ENCODE results near the gene LPP.

The LPP gene

GRCh38 chr3:188147782-188148181 lies 6.2 kb upstream of the LPP start:
- no peak overlapping the region for H3K4me3 ChIP-seq (ENCODE audit: low read depth in 1 of 2, low read length in 2 of 2)
- ATAC-seq (ENCODE audit: insufficient read depth, low read depth) (no peak), DNase-seq (no peak)
- H3K79me2 ChIP-seq (ENCODE audit: insufficient read depth, low read length), result no peaks in the 10 kb centered on the region
- H4K20me1 ChIP-seq (ENCODE audit: insufficient read depth, low read length), result no peaks in the 10 kb centered on the region
- no peak overlapping the region for H3K4me2 ChIP-seq (ENCODE audit: insufficient read depth, low read length)
- H3K36me3 ChIP-seq (ENCODE audit: insufficient read depth, low read length), result no peaks in the 10 kb centered on the region
- no peak for TF ChIP-seq CTCF (IDR thresholded peaks at IDR 0.05; ENCODE audit: borderline replicate concordance, extremely low read depth, low read length, poor library complexity, severe bottlenecking)
- no peak for TF ChIP-seq EZH2 (IDR thresholded peaks at IDR 0.05; ENCODE audit: borderline replicate concordance, low read depth, low read length, severe bottlenecking)
- H3K9ac ChIP-seq (ENCODE audit: low read depth, low read length), result no peak overlapping the region
- H3K9me3 ChIP-seq (ENCODE audit: insufficient read depth, low read length, severe bottlenecking), result no peaks in the 10 kb centered on the region
- peaks cover 12% of the 10 kb centered on the region for H3K4me1 ChIP-seq (ENCODE audit: insufficient read depth, low read length)
- H3K27me3 ChIP-seq (ENCODE audit: insufficient read depth, low read length, poor library complexity), result no peaks in the 10 kb centered on the region
- H3K27ac ChIP-seq (ENCODE audit: low read length), result peak overlapping the region; percentile 23
- H2AFZ ChIP-seq (ENCODE audit: low read depth, low read length), result no peak overlapping the region

- no peak overlapping the region for H3K4me2 ChIP-seq (ENCODE audit: insufficient read depth, low read length)
- DNase-seq (peak; percentile 57), ATAC-seq (ENCODE audit: insufficient read depth, low read depth) (peak; percentile 57; the same call in 2 of the 3 replicates)
- no peaks in the 10 kb centered on the region for H3K27me3 ChIP-seq (ENCODE audit: insufficient read depth, low read length, poor library complexity)
- peaks cover 17% of the 10 kb centered on the region for H3K4me1 ChIP-seq (ENCODE audit: insufficient read depth, low read length)
- no peak overlapping the region for H3K4me3 ChIP-seq (ENCODE audit: low read depth in 1 of 2, low read length in 2 of 2)
- no peaks in the 10 kb centered on the region for H3K9me3 ChIP-seq (ENCODE audit: insufficient read depth, low read length, severe bottlenecking)
- TF ChIP-seq EZH2 (IDR thresholded peaks at IDR 0.05; ENCODE audit: borderline replicate concordance, low read depth, low read length, severe bottlenecking), result no peak
- no peaks in the 10 kb centered on the region for H3K79me2 ChIP-seq (ENCODE audit: insufficient read depth, low read length)
- H3K27ac ChIP-seq (ENCODE audit: low read length), result peak overlapping the region; percentile 23
- H4K20me1 ChIP-seq (ENCODE audit: insufficient read depth, low read length), result no peaks in the 10 kb centered on the region
- no peak overlapping the region for H3K9ac ChIP-seq (ENCODE audit: low read depth, low read length)
- no peaks in the 10 kb centered on the region for H3K36me3 ChIP-seq (ENCODE audit: insufficient read depth, low read length)
- H2AFZ ChIP-seq (ENCODE audit: low read depth, low read length), result no peak overlapping the region
Measured at GRCh38 chr3:188148318-188148717, 5.6 kb upstream of the LPP start.

GRCh38 chr3:188149587-188149986 lies 4.4 kb upstream of the LPP start:
- Histone ChIP-seq H2AFZ (ENCODE audit: low read depth, low read length) (no peak overlapping the region), H3K4me1 (ENCODE audit: insufficient read depth, low read length) (peaks cover 22% of the 10 kb centered on the region), H4K20me1 (ENCODE audit: insufficient read depth, low read length) (no peaks in the 10 kb centered on the region), H3K36me3 (ENCODE audit: insufficient read depth, low read length) (no peaks in the 10 kb centered on the region; the same call in 1 of the 2 replicates), H3K9ac (ENCODE audit: low read depth, low read length) (no peak overlapping the region), H3K4me3 (ENCODE audit: low read depth in 1 of 2, low read length in 2 of 2) (no peak overlapping the region), H3K4me2 (ENCODE audit: insufficient read depth, low read length) (no peak overlapping the region), H3K79me2 (ENCODE audit: insufficient read depth, low read length) (peaks cover 4% of the 10 kb centered on the region), H3K9me3 (ENCODE audit: insufficient read depth, low read length, severe bottlenecking) (no peaks in the 10 kb centered on the region), H3K27ac (ENCODE audit: low read length) (no peak overlapping the region), H3K27me3 (ENCODE audit: insufficient read depth, low read length, poor library complexity) (no peaks in the 10 kb centered on the region)
- DNase-seq (no peak), ATAC-seq (ENCODE audit: insufficient read depth, low read depth) (no peak)
- TF ChIP-seq CTCF (IDR thresholded peaks at IDR 0.05; ENCODE audit: borderline replicate concordance, extremely low read depth, low read length, poor library complexity, severe bottlenecking), result no peak
- no peak for TF ChIP-seq EZH2 (IDR thresholded peaks at IDR 0.05; ENCODE audit: borderline replicate concordance, low read depth, low read length, severe bottlenecking)

GRCh38 chr3:188150982-188151381 lies 3.0 kb upstream of the LPP start:
- H2AFZ ChIP-seq (ENCODE audit: low read depth, low read length), result no peak overlapping the region
- no peaks in the 10 kb centered on the region for H3K9me3 ChIP-seq (ENCODE audit: insufficient read depth, low read length, severe bottlenecking)
- TF ChIP-seq CTCF (IDR thresholded peaks at IDR 0.05; ENCODE audit: borderline replicate concordance, extremely low read depth, low read length, poor library complexity, severe bottlenecking), result no peak
- no peak for TF ChIP-seq EZH2 (IDR thresholded peaks at IDR 0.05; ENCODE audit: borderline replicate concordance, low read depth, low read length, severe bottlenecking)
- ATAC-seq (ENCODE audit: insufficient read depth, low read depth), result no peak
- H3K4me2 ChIP-seq (ENCODE audit: insufficient read depth, low read length), result no peak overlapping the region
- H3K36me3 ChIP-seq (ENCODE audit: insufficient read depth, low read length), result no peaks in the 10 kb centered on the region; the same call in 1 of the 2 replicates
- H4K20me1 ChIP-seq (ENCODE audit: insufficient read depth, low read length), result no peaks in the 10 kb centered on the region
- H3K27ac ChIP-seq (ENCODE audit: low read length), result no peak overlapping the region
- H3K4me1 ChIP-seq (ENCODE audit: insufficient read depth, low read length), result peaks cover 36% of the 10 kb centered on the region
- DNase-seq, result no peak
- peaks cover 17% of the 10 kb centered on the region for H3K79me2 ChIP-seq (ENCODE audit: insufficient read depth, low read length)
- H3K4me3 ChIP-seq (ENCODE audit: low read depth in 1 of 2, low read length in 2 of 2), result no peak overlapping the region
- no peaks in the 10 kb centered on the region for H3K27me3 ChIP-seq (ENCODE audit: insufficient read depth, low read length, poor library complexity)
- H3K9ac ChIP-seq (ENCODE audit: low read depth, low read length), result no peak overlapping the region

All from DND-41 (cell line).